HepG2 (cell line): ENCODE results near the gene LEF1. TPM values are rescaled to one million over a fixed set of nuclear protein-coding genes. Genes with fewer than 3 reads are reported as not detected.

Source experiments
- ATAC-seq: fragments of 200-7000 bp; cut with Tn5 transposase; 3 replicates; pipeline ENCODE4 v1.9.1; 2020; ENCODE audit warnings: mild to moderate bottlenecking, moderate library complexity
- BruUV-seq: library from RNA; stranded (reverse); fragments of 400-500 nt; replicated peaks from 2 replicates; lab custom pipeline; 2021; lab: Mats Ljungman, UMichigan
- CTCF ChIA-PET: fragments of 300-600 bp; formaldehyde crosslinking; extraction: SDS; loops from one replicate; lab custom pipeline; 2021; ENCODE audit warnings: low total read pairs, inconsistent platforms, low intra/inter-chr PET ratio; lab: Yijun Ruan, JAX
- POLR2A ChIA-PET: fragments of 350-600 bp; sonication (Branson Sonifier 250); formaldehyde crosslinking; loops from one replicate; lab custom pipeline; 2020; ENCODE audit warnings: antibody characterized with exemption, inconsistent platforms; lab: Yijun Ruan, JAX
- DNase-seq: peaks from one replicate; pipeline ENCODE4 v3.0.0-alpha.2; 2015; ENCODE audit warnings: low spot score
- FAIRE-seq: peaks from 3 replicates; lab custom pipeline; 2011; peaks lifted over from hg19 to GRCh38; lab: Jason Lieb, UNC
- H2AFZ ChIP-seq: one replicate; pipeline ENCODE4 v1.6.1; 2011; ENCODE audit warnings: low read length, inconsistent platforms
- H3K27ac ChIP-seq: fragments of 300-600 bp; 3 replicates; pipeline ENCODE4 v1.8.0; 2011; ENCODE audit warnings: mixed run types, mild to moderate bottlenecking, mixed read lengths, low read length, inconsistent platforms; ENCODE audit not compliant: insufficient read depth; ENCODE audit errors: extremely low read length
- H3K27me3 ChIP-seq, 2 experiments: fragments of 200-600 bp in 1 of 2; 2 replicates in 1 of 2; 3 replicates in 1 of 2; pipeline versions ENCODE4 v1.6.0 to v1.8.0; 2011; ENCODE audit warnings: low read length in 2 of 2, mild to moderate bottlenecking in 2 of 2, moderate library complexity in 2 of 2, inconsistent platforms in 1 of 2; ENCODE audit not compliant: insufficient read depth in 2 of 2, control insufficient read depth in 1 of 2
- H3K36me3 ChIP-seq, 2 experiments: fragments of 200-600 bp in 1 of 2; replicated peaks in 1 of 2; 2 replicates in 1 of 2; 3 replicates in 1 of 2; pipeline versions ENCODE4 v1.5.1 to v1.8.0; 2011; ENCODE audit warnings: low read length in 2 of 2, inconsistent platforms in 1 of 2; ENCODE audit not compliant: insufficient read depth in 2 of 2, control insufficient read depth in 1 of 2
- H3K4me1 ChIP-seq: 2 replicates; pipeline ENCODE4 v1.5.1; 2012; ENCODE audit warnings: low read length, inconsistent platforms; ENCODE audit not compliant: insufficient read depth
- H3K4me2 ChIP-seq: 2 replicates; pipeline ENCODE4 v1.6.0; 2011; ENCODE audit warnings: low read depth, low read length, inconsistent platforms
- H3K4me3 ChIP-seq, 3 experiments: fragments of 200-600 bp in 1 of 3; sonication (generic), shearing (Covaris generic) in 1 of 3; replicated peaks in 1 of 3; 2 replicates each; pipeline ENCODE4 v1.5.1; 2011 to 2016; ENCODE audit warnings: low read length in 3 of 3, inconsistent platforms in 2 of 3, low read depth in 2 of 3, mild to moderate bottlenecking in 2 of 3, control low read depth in 1 of 3, mixed read lengths in 1 of 3; ENCODE audit not compliant: insufficient read depth in 1 of 3
- H3K79me2 ChIP-seq: one replicate; pipeline ENCODE4 v1.6.1; 2011; ENCODE audit warnings: low read length, inconsistent platforms; ENCODE audit not compliant: insufficient read depth
- H3K9ac ChIP-seq: 2 replicates; pipeline ENCODE4 v1.6.0; 2011; ENCODE audit warnings: mild to moderate bottlenecking, low read depth, low read length, inconsistent platforms; ENCODE audit not compliant: insufficient read depth
- H3K9me3 ChIP-seq: 2 replicates; pipeline ENCODE4 v1.5.1; 2012; ENCODE audit warnings: mild to moderate bottlenecking, low read length
- H4K20me1 ChIP-seq: 2 replicates; pipeline ENCODE4 v1.6.0; 2011; ENCODE audit warnings: inconsistent platforms, mild to moderate bottlenecking, low read length, moderate library complexity; ENCODE audit not compliant: insufficient read depth
- ATF1 ChIP-seq: IDR thresholded peaks from 2 replicates; pipeline ENCODE4 v1.6.1; 2016; ENCODE audit warnings: mild to moderate bottlenecking, control low read depth
- CC2D1A ChIP-seq: sonication (generic); formaldehyde crosslinking; IDR thresholded peaks from 2 replicates; pipeline ENCODE4 v1.8.1; 2023; ENCODE audit warnings: mild to moderate bottlenecking, missing genetic modification reagents
- HMG20A ChIP-seq: IDR thresholded peaks from 2 replicates; pipeline ENCODE4 v1.6.1; 2016; ENCODE audit warnings: borderline replicate concordance
- PHF8 ChIP-seq: sonication (generic); formaldehyde crosslinking; IDR thresholded peaks from 2 replicates; pipeline ENCODE4 v1.5.0; 2020; ENCODE audit warnings: missing genetic modification reagents
- RBFOX2 ChIP-seq: fragments of 200-400 bp; formaldehyde crosslinking; IDR thresholded peaks from 2 replicates; pipeline ENCODE4 v1.6.1; 2017; ENCODE audit warnings: low read depth, mild to moderate bottlenecking, low read length
- SP140L ChIP-seq: sonication (generic); formaldehyde crosslinking; IDR thresholded peaks from 2 replicates; pipeline ENCODE4 v1.4.0; 2020; ENCODE audit warnings: missing genetic modification reagents, borderline replicate concordance
- TAF1 ChIP-seq: sonication (generic); formaldehyde crosslinking; IDR thresholded peaks from 2 replicates; pipeline ENCODE4 v1.4.0; 2020; ENCODE audit warnings: missing genetic modification reagents
- ZFY ChIP-seq: sonication (generic); formaldehyde crosslinking; IDR thresholded peaks from 2 replicates; pipeline ENCODE4 v1.4.0; 2020; ENCODE audit warnings: missing genetic modification reagents
- ZNF256 ChIP-seq: sonication (generic); formaldehyde crosslinking; conservative IDR thresholded peaks from 2 replicates; pipeline ENCODE4 v1.4.0; 2020; ENCODE audit warnings: missing genetic modification reagents
- ZNF264 ChIP-seq: sonication (generic); formaldehyde crosslinking; IDR thresholded peaks from 2 replicates; pipeline ENCODE4 v1.4.0; 2020; ENCODE audit warnings: missing genetic modification reagents
- ZNF329 ChIP-seq: sonication (generic); formaldehyde crosslinking; IDR thresholded peaks from 2 replicates; pipeline ENCODE4 v1.9.0; 2021; ENCODE audit warnings: low read depth, mild to moderate bottlenecking, missing genetic modification reagents
- ZNF790 ChIP-seq: sonication (generic); formaldehyde crosslinking; IDR thresholded peaks from 2 replicates; pipeline ENCODE4 v1.8.0; 2022; ENCODE audit warnings: missing genetic modification reagents, mild to moderate bottlenecking, borderline replicate concordance
- ZNF792 ChIP-seq: IDR thresholded peaks from 2 replicates; pipeline ENCODE4 v1.6.1; 2016
- ZSCAN12 ChIP-seq: sonication (generic); formaldehyde crosslinking; IDR thresholded peaks from 2 replicates; pipeline ENCODE4 v1.9.0; 2021; ENCODE audit warnings: mild to moderate bottlenecking, missing genetic modification reagents
- ZZZ3 ChIP-seq: sonication (generic); formaldehyde crosslinking; IDR thresholded peaks from 2 replicates; pipeline ENCODE4 v1.4.0; 2020; ENCODE audit warnings: missing genetic modification reagents, mild to moderate bottlenecking, borderline replicate concordance
- WGBS: methylation state at CpG from one replicate; pipeline ENCODE4 v1.1.6; 2017; ENCODE audit warnings: low lambda C conversion rate; 5-methylcytosine and 5-hydroxymethylcytosine counted together
- in situ Hi-C: cut with HindIII; loops from 2 replicates; pipeline ENCODE4 v1.10.0; 2017; ENCODE audit warnings: low pct_unique_long_range_greater_than_20kb; ENCODE audit not compliant: extremely low pct_ligation_motif_present
- intact Hi-C: fragments of 100-400 bp; cut with micrococcal nuclease; formaldehyde crosslinking; loops from one replicate; pipeline ENCODE4 v1.10.0; 2022; ENCODE audit not compliant: unreplicated experiment
- polyA plus RNA-seq, 8 experiments: library from polyadenylated mRNA; depleted of rRNA in 3 of 8; stranded (reverse) in 7 of 8; unstranded in 1 of 8; fragments of >200 nt; fragmentation: Illumina TruSeq in 4 of 8; extraction: Trizol in 4 of 8; gene quantifications; 2 replicates each; pipeline versions ENCODE4 v1.2.1 to v1.2.3, GENCODE V29; 2011 to 2016; ENCODE audit warnings: low read depth in 4 of 8, missing spikeins in 1 of 8, mixed read lengths in 1 of 8; ENCODE audit not compliant: insufficient read depth in 1 of 8
- total RNA-seq, 5 experiments: library from RNA; depleted of rRNA; stranded (reverse); fragments of >200 nt; fragmentation: Illumina TruSeq; extraction: Trizol; gene quantifications; 2 replicates each; pipeline ENCODE4 v1.2.3, GENCODE V29; 2016; ENCODE audit warnings: low read depth in 1 of 5
- TF ChIP-seq, protein P1 (sequence below): sonication (generic); formaldehyde crosslinking; IDR thresholded peaks from 2 replicates; pipeline ENCODE4 v1.4.0; 2020; ENCODE audit warnings: missing genetic modification reagents
- TF ChIP-seq, protein P2 (sequence below): sonication (generic); formaldehyde crosslinking; IDR thresholded peaks from 2 replicates; pipeline ENCODE4 v1.5.1; 2020; ENCODE audit warnings: mild to moderate bottlenecking, missing genetic modification reagents
- TF ChIP-seq, protein P3 (sequence below): sonication (generic); formaldehyde crosslinking; IDR thresholded peaks from 2 replicates; pipeline ENCODE4 v1.4.0; 2020; ENCODE audit warnings: mild to moderate bottlenecking, missing genetic modification reagents

The LEF1 gene
- total and polyA plus RNA-seq, 2 of the 13 experiments (the other 11 are each of a cell fraction or from before 2014, with no cell fraction given) = 0.22 to 0.29 TPM

DNA sequence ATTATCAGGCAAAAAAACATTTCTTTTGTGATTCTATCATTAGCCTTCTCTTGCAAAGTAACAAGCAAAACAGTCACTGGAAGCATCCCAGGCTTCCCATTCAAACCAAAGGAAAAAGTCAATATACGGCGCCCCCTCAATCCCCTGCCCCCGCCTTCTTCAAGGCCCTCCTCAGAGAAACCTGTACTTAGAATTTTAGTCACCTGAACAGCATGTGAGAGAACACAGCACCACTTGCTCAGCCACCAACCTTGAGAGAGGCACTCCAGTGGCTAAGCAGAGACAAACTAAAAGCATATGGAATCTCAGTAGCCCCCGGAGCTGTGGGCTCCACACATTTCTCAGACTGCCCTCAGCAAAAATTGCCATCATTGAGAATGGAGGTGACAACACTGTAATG, 25.2 kb downstream of the LEF1 start (continued):
- TF ChIP-seq, protein P1, sequence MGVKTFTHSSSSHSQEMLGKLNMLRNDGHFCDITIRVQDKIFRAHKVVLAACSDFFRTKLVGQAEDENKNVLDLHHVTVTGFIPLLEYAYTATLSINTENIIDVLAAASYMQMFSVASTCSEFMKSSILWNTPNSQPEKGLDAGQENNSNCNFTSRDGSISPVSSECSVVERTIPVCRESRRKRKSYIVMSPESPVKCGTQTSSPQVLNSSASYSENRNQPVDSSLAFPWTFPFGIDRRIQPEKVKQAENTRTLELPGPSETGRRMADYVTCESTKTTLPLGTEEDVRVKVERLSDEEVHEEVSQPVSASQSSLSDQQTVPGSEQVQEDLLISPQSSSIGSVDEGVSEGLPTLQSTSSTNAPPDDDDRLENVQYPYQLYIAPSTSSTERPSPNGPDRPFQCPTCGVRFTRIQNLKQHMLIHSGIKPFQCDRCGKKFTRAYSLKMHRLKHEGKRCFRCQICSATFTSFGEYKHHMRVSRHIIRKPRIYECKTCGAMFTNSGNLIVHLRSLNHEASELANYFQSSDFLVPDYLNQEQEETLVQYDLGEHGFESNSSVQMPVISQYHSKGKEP (CRISPR knock-in tag) = no peak
- no peak for TF ChIP-seq HMG20A (CRISPR knock-in tag)

DNA sequence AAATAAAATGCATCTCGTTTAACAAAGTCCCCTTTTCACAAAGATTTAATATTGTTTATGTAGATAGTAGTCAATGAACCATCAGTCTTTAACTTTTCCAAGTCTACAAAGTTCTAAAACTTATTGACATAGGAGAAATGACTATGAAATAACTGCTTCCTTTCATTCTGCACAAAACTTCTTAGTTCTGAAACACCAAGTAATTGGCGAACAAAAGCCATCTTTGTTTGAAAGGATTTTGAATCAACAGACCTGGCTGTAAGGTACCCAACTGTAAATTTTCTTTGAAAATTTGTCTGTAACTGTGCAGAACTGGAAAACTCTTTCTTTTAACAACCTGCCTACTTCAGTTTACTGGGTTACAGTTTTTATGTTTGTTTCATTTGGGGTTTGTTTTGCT, 25.9 kb downstream of the LEF1 start:
- Histone ChIP-seq H3K9ac (no peak overlapping the region), H3K27me3 (no peaks in the 10 kb centered on the region), H3K36me3 (no peaks in the 10 kb centered on the region), H3K4me1 (no peaks in the 10 kb centered on the region), H3K79me2 (no peaks in the 10 kb centered on the region), H3K27ac (no peak overlapping the region), H3K4me3 (no peak overlapping the region), H2AFZ (no peak overlapping the region), H3K9me3 (no peaks in the 10 kb centered on the region), H4K20me1 (no peaks in the 10 kb centered on the region), H3K4me2 (no peak overlapping the region)
- ATAC-seq (no peak), FAIRE-seq (no peak), DNase-seq (no peak)
- in situ Hi-C loops = no loop called here
- ChIA-PET POLR2A (no interaction called here), CTCF (no interaction called here)
- 25% methylated on average over 2 of the region's 2 CpGs for WGBS
- BruUV-seq = no TSS peak
- no peak for TF ChIP-seq ZFY (CRISPR knock-in tag)
- TF ChIP-seq, protein P2, sequence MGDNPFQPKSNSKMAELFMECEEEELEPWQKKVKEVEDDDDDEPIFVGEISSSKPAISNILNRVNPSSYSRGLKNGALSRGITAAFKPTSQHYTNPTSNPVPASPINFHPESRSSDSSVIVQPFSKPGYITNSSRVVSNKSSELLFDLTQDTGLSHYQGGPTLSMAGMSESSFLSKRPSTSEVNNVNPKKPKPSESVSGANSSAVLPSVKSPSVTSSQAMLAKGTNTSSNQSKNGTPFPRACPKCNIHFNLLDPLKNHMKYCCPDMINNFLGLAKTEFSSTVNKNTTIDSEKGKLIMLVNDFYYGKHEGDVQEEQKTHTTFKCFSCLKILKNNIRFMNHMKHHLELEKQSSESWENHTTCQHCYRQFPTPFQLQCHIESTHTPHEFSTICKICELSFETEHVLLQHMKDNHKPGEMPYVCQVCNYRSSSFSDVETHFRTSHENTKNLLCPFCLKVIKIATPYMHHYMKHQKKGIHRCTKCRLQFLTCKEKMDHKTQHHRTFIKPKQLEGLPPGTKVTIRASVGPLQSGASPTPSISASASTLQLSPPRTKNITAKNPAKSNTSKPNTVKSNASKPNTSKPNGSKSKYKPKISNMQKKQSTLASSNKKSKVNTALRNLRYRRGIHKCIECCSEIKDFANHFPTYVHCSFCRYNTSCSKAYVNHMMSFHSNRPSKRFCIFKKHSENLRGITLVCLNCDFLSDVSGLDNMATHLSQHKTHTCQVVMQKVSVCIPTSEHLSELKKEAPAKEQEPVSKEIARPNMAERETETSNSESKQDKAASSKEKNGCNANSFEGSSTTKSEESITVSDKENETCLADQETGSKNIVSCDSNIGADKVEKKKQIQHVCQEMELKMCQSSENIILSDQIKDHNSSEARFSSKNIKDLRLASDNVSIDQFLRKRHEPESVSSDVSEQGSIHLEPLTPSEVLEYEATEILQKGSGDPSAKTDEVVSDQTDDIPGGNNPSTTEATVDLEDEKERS (CRISPR knock-in tag) = no peak
- TF ChIP-seq ZSCAN12 (CRISPR knock-in tag) = no peak
- TF ChIP-seq ZZZ3 (CRISPR knock-in tag) = no peak
- no peak for TF ChIP-seq ZNF329 (CRISPR knock-in tag)
- TF ChIP-seq TAF1 = no peak
- no peak for TF ChIP-seq ZNF264 (CRISPR knock-in tag)
- TF ChIP-seq ZNF790 = no peak
- no peak for TF ChIP-seq ZNF792 (CRISPR knock-in tag)
- TF ChIP-seq, protein P3, sequence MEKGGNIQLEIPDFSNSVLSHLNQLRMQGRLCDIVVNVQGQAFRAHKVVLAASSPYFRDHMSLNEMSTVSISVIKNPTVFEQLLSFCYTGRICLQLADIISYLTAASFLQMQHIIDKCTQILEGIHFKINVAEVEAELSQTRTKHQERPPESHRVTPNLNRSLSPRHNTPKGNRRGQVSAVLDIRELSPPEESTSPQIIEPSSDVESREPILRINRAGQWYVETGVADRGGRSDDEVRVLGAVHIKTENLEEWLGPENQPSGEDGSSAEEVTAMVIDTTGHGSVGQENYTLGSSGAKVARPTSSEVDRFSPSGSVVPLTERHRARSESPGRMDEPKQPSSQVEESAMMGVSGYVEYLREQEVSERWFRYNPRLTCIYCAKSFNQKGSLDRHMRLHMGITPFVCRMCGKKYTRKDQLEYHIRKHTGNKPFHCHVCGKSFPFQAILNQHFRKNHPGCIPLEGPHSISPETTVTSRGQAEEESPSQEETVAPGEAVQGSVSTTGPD (CRISPR knock-in tag) = no peak
- TF ChIP-seq ATF1 (CRISPR knock-in tag) = no peak
- TF ChIP-seq ZNF256 (CRISPR knock-in tag) = no peak
- TF ChIP-seq CC2D1A (CRISPR knock-in tag) = no peak
- TF ChIP-seq SP140L (CRISPR knock-in tag) = no peak
- no peak for TF ChIP-seq PHF8 (CRISPR knock-in tag)
- no peak for TF ChIP-seq RBFOX2
- intact Hi-C loops = no loop called here
